Thyroid gland (tissue), 4 donors: ENCODE results near the gene SIL1. TPM values are rescaled to one million over a fixed set of nuclear protein-coding genes. Genes with fewer than 3 reads are reported as not detected.
"Not testable (repeated sequence)": the region's sequence is repeated elsewhere in the genome, so short reads cannot be mapped to it uniquely, and the experiment has no call there.

Experiments used
- DNase-seq, 2 donors: peaks; one replicate each; pipeline ENCODE4 v3.0.0-alpha.2; 2019
- H3K27ac ChIP-seq, 3 donors: fragments of 200-600 bp; sonication (generic); 1 replicate in 2 of 3; 2 replicates in 1 of 3; pipeline ENCODE4 v1.5.1; 2016 to 2019; ENCODE audit warnings: mild to moderate bottlenecking in 1 of 3, moderate library complexity in 1 of 3
- H3K27me3 ChIP-seq: fragments of 200-600 bp; sonication (generic); one replicate; pipeline ENCODE4 v1.5.1; 2019
- H3K36me3 ChIP-seq, 2 donors: fragments of 200-600 bp; sonication (generic); one replicate each; pipeline ENCODE4 v1.5.1; 2016 to 2019
- H3K4me1 ChIP-seq, 2 donors: fragments of 200-600 bp; sonication (generic); one replicate each; pipeline ENCODE4 v1.5.1; 2017 to 2019
- H3K4me3 ChIP-seq, 3 donors: fragments of 200-600 bp; sonication (generic); replicated peaks in 1 of 3; 1 replicate in 2 of 3; 2 replicates in 1 of 3; pipeline ENCODE4 v1.5.1; 2016; ENCODE audit warnings: mild to moderate bottlenecking in 1 of 3
- H3K9me3 ChIP-seq: fragments of 200-600 bp; sonication (generic); one replicate; pipeline ENCODE4 v1.5.1; 2017
- POLR2A ChIP-seq, 2 donors: fragments of 450-650 bp; IDR thresholded peaks; one replicate each; pipeline ENCODE4 v1.6.1; 2017; ENCODE audit warnings: antibody characterized with exemption in 2 of 2, mild to moderate bottlenecking in 2 of 2, moderate library complexity in 1 of 2
- WGBS, 2 donors: methylation state at CpG; one replicate each; pipeline ENCODE4 v1.1.5; 2017; 5-methylcytosine and 5-hydroxymethylcytosine counted together
- intact Hi-C: fragments of 100-400 bp; cut with DNase I; formaldehyde crosslinking; loops from one replicate; pipeline ENCODE4 v1.15.1; 2023
- total RNA-seq, 4 donors: library from RNA; depleted of rRNA; stranded (reverse); fragments of >200 nt; gene quantifications; one replicate each; pipeline ENCODE4 v1.2.3, GENCODE V29; 2016
- TF ChIP-seq, protein P1 (sequence below), 6 experiments: fragments of 200-600 bp in 3 of 6; fragments of 450-650 bp in 3 of 6; sonication (generic) in 3 of 6; IDR thresholded peaks; one replicate each; pipeline ENCODE4 v1.5.1; 2016 to 2019; ENCODE audit warnings: antibody characterized with exemption in 6 of 6, mild to moderate bottlenecking in 2 of 6, inconsistent platforms in 1 of 6, moderate library complexity in 1 of 6

Gene SIL1
- total RNA-seq, 4 donors from 2014 or later, result 57.5 to 103 (median 81.7) TPM

- H3K9me3 ChIP-seq, result no peaks in the 10 kb centered on the region
- TF ChIP-seq, protein P1, sequence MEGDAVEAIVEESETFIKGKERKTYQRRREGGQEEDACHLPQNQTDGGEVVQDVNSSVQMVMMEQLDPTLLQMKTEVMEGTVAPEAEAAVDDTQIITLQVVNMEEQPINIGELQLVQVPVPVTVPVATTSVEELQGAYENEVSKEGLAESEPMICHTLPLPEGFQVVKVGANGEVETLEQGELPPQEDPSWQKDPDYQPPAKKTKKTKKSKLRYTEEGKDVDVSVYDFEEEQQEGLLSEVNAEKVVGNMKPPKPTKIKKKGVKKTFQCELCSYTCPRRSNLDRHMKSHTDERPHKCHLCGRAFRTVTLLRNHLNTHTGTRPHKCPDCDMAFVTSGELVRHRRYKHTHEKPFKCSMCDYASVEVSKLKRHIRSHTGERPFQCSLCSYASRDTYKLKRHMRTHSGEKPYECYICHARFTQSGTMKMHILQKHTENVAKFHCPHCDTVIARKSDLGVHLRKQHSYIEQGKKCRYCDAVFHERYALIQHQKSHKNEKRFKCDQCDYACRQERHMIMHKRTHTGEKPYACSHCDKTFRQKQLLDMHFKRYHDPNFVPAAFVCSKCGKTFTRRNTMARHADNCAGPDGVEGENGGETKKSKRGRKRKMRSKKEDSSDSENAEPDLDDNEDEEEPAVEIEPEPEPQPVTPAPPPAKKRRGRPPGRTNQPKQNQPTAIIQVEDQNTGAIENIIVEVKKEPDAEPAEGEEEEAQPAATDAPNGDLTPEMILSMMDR (IDR thresholded peaks at IDR 0.05), result no peak
- no peak for TF ChIP-seq POLR2A (IDR thresholded peaks at IDR 0.05)
- H3K4me1 ChIP-seq, result peaks cover 47 to 51% of the 10 kb centered on the region in 2 donors
- no peaks in the 10 kb centered on the region for H3K36me3 ChIP-seq
- no peak overlapping the region for H3K4me3 ChIP-seq
- H3K27me3 ChIP-seq, result no peaks in the 10 kb centered on the region
- peak overlapping the region; percentile 54 to 76 (median 63) for H3K27ac ChIP-seq
- WGBS, 2 donors, result 20 to 75% methylated on average over 1 of the region's 1 CpG
- intact Hi-C loops, result no loop called here
- DNase-seq, result peak; percentile 73 to 78
Observed at GRCh38 chr5:139177809-139178588, 20.2 kb downstream of the SIL1 start.

GRCh38 chr5:139177281-139177680, 20.9 kb downstream of the SIL1 start:
- H3K27me3 ChIP-seq, DNase-seq, H3K4me3 ChIP-seq, H3K36me3 ChIP-seq, intact Hi-C loops, H3K9me3 ChIP-seq: not testable (repeated sequence)
- Histone ChIP-seq H3K4me1 (peaks cover 42 to 50% of the 10 kb centered on the region in 2 donors), H3K27ac (peak overlapping the region; percentile 54 to 76 (median 63))
- WGBS, 2 donors, result 93 to 95% methylated on average over 9 of the region's 9 CpGs

DNA sequence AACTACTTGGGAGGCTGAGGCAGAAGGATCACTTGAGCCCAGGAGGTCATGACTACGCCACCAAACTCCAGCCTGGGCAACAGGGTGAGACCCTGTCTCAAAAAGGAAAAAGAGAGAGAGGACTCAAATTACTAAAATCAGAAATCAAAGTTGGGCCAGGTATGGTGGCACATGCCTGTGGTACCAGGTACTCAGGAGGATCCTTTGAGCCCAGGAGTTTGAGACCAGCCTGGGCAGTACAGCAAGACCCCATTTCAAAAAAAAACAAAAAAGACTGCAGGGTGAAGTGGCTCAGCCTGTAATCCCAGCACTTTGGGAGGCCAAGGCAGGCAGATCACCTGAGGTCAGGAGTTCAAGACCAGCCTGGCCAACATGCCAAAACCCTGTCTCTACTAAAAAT, 23.8 kb downstream of the SIL1 start:
- intact Hi-C loops, H3K27me3 ChIP-seq, H3K27ac ChIP-seq, H3K4me3 ChIP-seq, DNase-seq, H3K9me3 ChIP-seq, H3K36me3 ChIP-seq: not testable (repeated sequence)
- 88 to 100% methylated on average over 1 of the region's 1 CpG for WGBS, 2 donors
- peaks cover 23 to 25% of the 10 kb centered on the region in 2 donors for H3K4me1 ChIP-seq

GRCh38 chr5:139171779-139172404, 26.3 kb downstream of the SIL1 start:
- H3K4me3 ChIP-seq, result no peak overlapping the region
- H3K4me1 ChIP-seq, result peaks cover 0 to 17% of the 10 kb centered on the region in 2 donors
- DNase-seq, result no peak
- H3K36me3 ChIP-seq, result no peaks in the 10 kb centered on the region
- no peaks in the 10 kb centered on the region for H3K27me3 ChIP-seq
- intact Hi-C loops, result no loop called here
- TF ChIP-seq, protein P1 (IDR thresholded peaks at IDR 0.05), result no peak
- TF ChIP-seq POLR2A (IDR thresholded peaks at IDR 0.05), result no peak
- no peak overlapping the region for H3K27ac ChIP-seq
- 93 to 96% methylated on average over 1 of the region's 1 CpG for WGBS, 2 donors
- H3K9me3 ChIP-seq, result no peaks in the 10 kb centered on the region

DNA sequence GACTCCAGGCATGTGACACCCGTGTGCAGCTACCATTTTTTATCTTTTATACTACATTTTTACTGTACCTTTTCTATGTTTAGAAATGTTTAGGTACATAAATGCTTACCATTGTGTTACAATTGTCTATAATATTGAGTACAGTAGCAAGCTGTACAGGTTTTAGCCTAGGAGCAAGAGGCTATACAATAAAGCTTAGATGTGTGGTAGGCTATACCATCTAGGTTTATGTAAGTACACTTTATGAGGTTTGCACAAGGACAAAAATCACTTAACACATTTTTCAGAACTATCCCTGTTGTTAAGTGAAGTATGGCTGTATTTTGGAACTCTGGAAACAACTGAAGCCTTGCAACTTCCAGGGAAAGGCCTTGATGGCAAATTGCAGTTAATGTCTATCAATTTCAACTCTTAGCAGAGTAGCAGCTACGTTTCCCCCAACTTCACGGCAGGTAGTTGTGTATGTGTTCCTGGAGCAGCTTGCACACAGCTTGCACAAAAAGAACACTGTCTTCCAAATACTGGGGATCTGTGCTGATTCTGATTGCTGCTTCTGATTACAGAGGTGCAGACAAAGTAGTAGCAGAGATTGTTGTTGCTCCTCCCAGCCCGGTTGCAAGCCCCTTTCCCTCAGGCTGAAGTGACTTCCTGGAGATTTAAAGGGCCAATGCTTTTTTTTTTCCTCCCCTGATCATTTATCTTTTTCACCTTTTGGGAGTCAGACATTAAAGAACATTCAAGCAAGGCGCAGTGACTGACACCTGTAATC, 30.0 kb downstream of the SIL1 start:
- intact Hi-C loops, result no loop called here
- DNase-seq, result no peak
- no peak for TF ChIP-seq POLR2A (IDR thresholded peaks at IDR 0.05)
- TF ChIP-seq, protein P1 (IDR thresholded peaks at IDR 0.05), result no peak
- no peaks in the 10 kb centered on the region for H3K27me3 ChIP-seq
- 56 to 61% methylated on average over 5 of the region's 5 CpGs for WGBS, 2 donors
- H3K36me3 ChIP-seq, result no peaks in the 10 kb centered on the region
- H3K4me1 ChIP-seq, result peaks cover 0 to 19% of the 10 kb centered on the region in 2 donors
- no peaks in the 10 kb centered on the region for H3K9me3 ChIP-seq
- H3K4me3 ChIP-seq, result no peak overlapping the region
- H3K27ac ChIP-seq, result no peak overlapping the region
